ENCODE results near the gene LETM1.

DNA sequence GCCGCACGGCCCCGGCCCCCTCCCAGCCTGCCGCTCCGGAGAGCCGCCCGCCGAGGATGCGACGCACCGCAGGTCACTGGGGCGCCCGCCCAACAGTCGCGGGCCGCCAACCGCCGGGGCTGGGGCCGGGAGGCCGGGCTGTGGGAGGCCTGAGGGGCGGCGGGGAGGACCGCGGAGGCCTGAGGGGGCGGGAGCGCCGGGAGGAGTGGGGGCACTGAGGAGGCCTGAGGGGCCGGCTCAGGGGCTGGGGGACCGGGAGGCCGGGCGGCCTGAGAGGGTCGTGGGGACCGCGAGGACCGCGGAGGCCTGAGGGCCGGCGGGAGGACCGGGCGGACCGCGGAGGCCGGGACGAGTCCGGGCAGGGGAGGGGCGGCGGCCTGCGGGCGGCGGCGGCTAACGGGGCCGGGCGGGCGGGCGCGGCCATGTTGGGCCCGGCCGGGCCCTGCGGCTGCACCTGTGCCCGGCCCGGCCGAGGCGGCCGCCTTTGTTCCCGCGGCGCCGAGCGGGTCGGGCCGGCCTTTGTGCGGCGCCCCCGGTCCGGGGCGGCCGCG is 15.6 kb upstream of the LETM1 start:
- no peak for TF ChIP-seq TCF12 (IDR thresholded peaks at IDR 0.05; ENCODE audit: low read depth, low read length)
- TF ChIP-seq, protein P1, sequence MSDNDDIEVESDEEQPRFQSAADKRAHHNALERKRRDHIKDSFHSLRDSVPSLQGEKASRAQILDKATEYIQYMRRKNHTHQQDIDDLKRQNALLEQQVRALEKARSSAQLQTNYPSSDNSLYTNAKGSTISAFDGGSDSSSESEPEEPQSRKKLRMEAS (IDR thresholded peaks at IDR 0.05): no peak
- TF ChIP-seq ZNF274 (IDR thresholded peaks at IDR 0.05; ENCODE audit: borderline replicate concordance, extremely low read depth, low read length): no peak
- TF ChIP-seq POLR2A (IDR thresholded peaks at IDR 0.05; ENCODE audit: control extremely low read depth in 1 of 2, low read depth in 2 of 2, low read length in 2 of 2): 0 out of 3 replicates have a peak, but pooled peaks of 1 of the 2 experiments have one; percentile 42
- TF ChIP-seq CTCF (IDR thresholded peaks at IDR 0.05; ENCODE audit: control extremely low read depth in 1 of 3, insufficient read depth in 1 of 3, low read depth in 1 of 3, low read length in 3 of 3): no peak
- TF ChIP-seq TEAD4 (IDR thresholded peaks at IDR 0.05; ENCODE audit: low read depth, low read length): no peak
- 0 out of 4 replicates have a peak, but pooled peaks of 1 of the 2 experiments have one; percentile 17 for TF ChIP-seq HDAC2 (IDR thresholded peaks at IDR 0.05; ENCODE audit: borderline replicate concordance in 1 of 2, low read depth in 2 of 2, low read length in 2 of 2)
- TF ChIP-seq, protein P2, sequence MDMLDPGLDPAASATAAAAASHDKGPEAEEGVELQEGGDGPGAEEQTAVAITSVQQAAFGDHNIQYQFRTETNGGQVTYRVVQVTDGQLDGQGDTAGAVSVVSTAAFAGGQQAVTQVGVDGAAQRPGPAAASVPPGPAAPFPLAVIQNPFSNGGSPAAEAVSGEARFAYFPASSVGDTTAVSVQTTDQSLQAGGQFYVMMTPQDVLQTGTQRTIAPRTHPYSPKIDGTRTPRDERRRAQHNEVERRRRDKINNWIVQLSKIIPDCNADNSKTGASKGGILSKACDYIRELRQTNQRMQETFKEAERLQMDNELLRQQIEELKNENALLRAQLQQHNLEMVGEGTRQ (IDR thresholded peaks at IDR 0.05; ENCODE audit: low read length): no peak
- no peak for TF ChIP-seq POLR2AphosphoS5 (IDR thresholded peaks at IDR 0.05; ENCODE audit: low read depth, low read length)
- peak; percentile 68; the same call in 1 of the 2 replicates for TF ChIP-seq YY1 (IDR thresholded peaks at IDR 0.05; ENCODE audit: low read depth, low read length)
- TF ChIP-seq NANOG (IDR thresholded peaks at IDR 0.05; ENCODE audit: insufficient read depth, low read depth, low read length, poor library complexity, severe bottlenecking): no peak
- TF ChIP-seq TBP (IDR thresholded peaks at IDR 0.05; ENCODE audit: low read depth, low read length): no peak
